SK-N-SH (cell line): Measurements from ENCODE around the gene NTM. TPM values are rescaled to one million over a fixed set of nuclear protein-coding genes. Genes with fewer than 3 reads are reported as not detected.

Experiments
- CTCF ChIA-PET: fragments of 300-600, 350-600 bp; formaldehyde crosslinking; extraction: SDS; loops from one replicate; lab custom pipeline; 2021; lab: Yijun Ruan, JAX
- POLR2A ChIA-PET: fragments of 350-600 bp; sonication (Branson Sonifier 250); formaldehyde crosslinking; extraction: SDS; loops from one replicate; lab custom pipeline; 2020; ENCODE audit warnings: antibody characterized with exemption, inconsistent platforms; lab: Yijun Ruan, JAX
- DNase-seq: peaks from one replicate; pipeline ENCODE4 v3.0.0; 2012
- H2AFZ ChIP-seq: fragments of 200-600 bp; sonication (generic); 2 replicates; pipeline ENCODE4 v1.8.1; 2016; ENCODE audit warnings: antibody characterized with exemption, mild to moderate bottlenecking, low read depth
- H3F3A ChIP-seq: fragments of 200-600 bp; sonication (generic); replicated peaks from 2 replicates; pipeline ENCODE3; 2016; ENCODE audit warnings: antibody characterized with exemption, mild to moderate bottlenecking; ENCODE audit not compliant: insufficient read depth
- H3K27ac ChIP-seq, 2 experiments: fragments of 200-500 bp in 1 of 2; fragments of 200-600 bp in 1 of 2; sonication (Bioruptor generic) in 1 of 2; sonication (generic), shearing (Covaris generic) in 1 of 2; 2 replicates each; pipeline versions ENCODE4 v1.5.1 to v1.6.1; 2014 to 2016; ENCODE audit warnings: low read depth in 2 of 2, inconsistent platforms in 1 of 2, low read length in 1 of 2, mild to moderate bottlenecking in 1 of 2, mixed read lengths in 1 of 2
- H3K27me3 ChIP-seq: fragments of 200-600 bp; sonication (generic), shearing (Covaris generic); 2 replicates; pipeline ENCODE4 v1.6.1; 2016; ENCODE audit warnings: mixed run types; ENCODE audit not compliant: insufficient read depth
- H3K36me3 ChIP-seq, 2 experiments: fragments of 200-500 bp in 1 of 2; fragments of 200-600 bp in 1 of 2; sonication (Bioruptor generic) in 1 of 2; sonication (generic) in 1 of 2; replicated peaks in 1 of 2; 2 replicates each; pipeline versions ENCODE3 to v1.5.1; 2014 to 2016; ENCODE audit warnings: low read length in 1 of 2, mild to moderate bottlenecking in 1 of 2; ENCODE audit not compliant: insufficient read depth in 2 of 2, control insufficient read depth in 1 of 2
- H3K4me1 ChIP-seq, 2 experiments: fragments of 200-500 bp in 1 of 2; fragments of 200-600 bp in 1 of 2; sonication (Bioruptor generic) in 1 of 2; sonication (generic), shearing (Covaris generic) in 1 of 2; 2 replicates each; pipeline versions ENCODE4 v1.5.1 to v1.6.1; 2014 to 2016; ENCODE audit warnings: low read depth in 1 of 2, low read length in 1 of 2, mixed run types in 1 of 2; ENCODE audit not compliant: insufficient read depth in 2 of 2, control insufficient read depth in 1 of 2
- H3K4me2 ChIP-seq: fragments of 200-600 bp; sonication (generic), shearing (Covaris generic); 2 replicates; pipeline ENCODE4 v1.6.1; 2017; ENCODE audit warnings: mixed run types
- H3K4me3 ChIP-seq, 2 experiments: fragments of 200-500 bp in 1 of 2; fragments of 200-600 bp in 1 of 2; sonication (Bioruptor generic) in 1 of 2; sonication (generic), shearing (Covaris generic) in 1 of 2; 2 replicates each; pipeline versions ENCODE4 v1.5.1 to v1.8.1; 2014 to 2016; ENCODE audit warnings: low read depth in 2 of 2, inconsistent platforms in 1 of 2, low read length in 1 of 2, mild to moderate bottlenecking in 1 of 2, mixed read lengths in 1 of 2, moderate library complexity in 1 of 2
- H3K79me2 ChIP-seq: fragments of 200-600 bp; sonication (generic); 2 replicates; pipeline ENCODE4 v1.8.1; 2017; ENCODE audit warnings: mild to moderate bottlenecking; ENCODE audit not compliant: insufficient read depth
- H3K9ac ChIP-seq: fragments of 200-600 bp; sonication (generic); 2 replicates; pipeline ENCODE4 v1.6.1; 2017; ENCODE audit warnings: mixed run types
- H3K9me2 ChIP-seq: fragments of 200-600 bp; sonication (generic); 2 replicates; pipeline ENCODE4 v1.6.1; 2017; ENCODE audit warnings: mixed run types
- H3K9me3 ChIP-seq: fragments of 200-600 bp; sonication (generic); 2 replicates; pipeline ENCODE4 v1.6.1; 2017; ENCODE audit warnings: mixed run types, mild to moderate bottlenecking, moderate library complexity
- H4K20me1 ChIP-seq: fragments of 200-600 bp; sonication (generic); 2 replicates; pipeline ENCODE4 v1.6.1; 2017; ENCODE audit warnings: mild to moderate bottlenecking, mixed run types; ENCODE audit not compliant: insufficient read depth
- FOSL2 ChIP-seq: IDR thresholded peaks from 2 replicates; pipeline ENCODE4 v1.4.0; 2012; ENCODE audit warnings: low read depth, mild to moderate bottlenecking, moderate library complexity, borderline replicate concordance
- FOXM1 ChIP-seq: IDR thresholded peaks from 2 replicates; pipeline ENCODE4 v1.4.0; 2012; ENCODE audit warnings: low read depth, mild to moderate bottlenecking
- GATA2 ChIP-seq: sonication (generic); formaldehyde crosslinking; IDR thresholded peaks from 2 replicates; pipeline ENCODE4 v1.5.0; 2020; ENCODE audit warnings: mild to moderate bottlenecking, missing genetic modification reagents
- MAX ChIP-seq: IDR thresholded peaks from 2 replicates; pipeline ENCODE4 v1.4.0; 2012; ENCODE audit warnings: low read depth
- NRF1 ChIP-seq: IDR thresholded peaks from 2 replicates; pipeline ENCODE4 v1.6.1; 2012; ENCODE audit warnings: low read depth, mild to moderate bottlenecking, low read length
- PBX3 ChIP-seq: IDR thresholded peaks from 2 replicates; pipeline ENCODE4; 2012
- RCOR1 ChIP-seq: fragments of 150-350 bp; IDR thresholded peaks from 2 replicates; pipeline ENCODE4 v1.6.1; 2017; ENCODE audit warnings: antibody characterized with exemption, low read length
- SIN3A ChIP-seq: IDR thresholded peaks from 2 replicates; pipeline ENCODE4 v1.6.1; 2012; ENCODE audit warnings: low read depth, mild to moderate bottlenecking, low read length, moderate library complexity, borderline replicate concordance
- SMC3 ChIP-seq: IDR thresholded peaks from 2 replicates; pipeline ENCODE4 v1.6.1; 2012; ENCODE audit warnings: low read depth, low read length, improper control_type of control experiment
- TAF1 ChIP-seq: IDR thresholded peaks from 2 replicates; pipeline ENCODE4 v1.6.1; 2012; ENCODE audit warnings: low read depth, mild to moderate bottlenecking, low read length, moderate library complexity, borderline replicate concordance
- TEAD4 ChIP-seq: IDR thresholded peaks from 2 replicates; pipeline ENCODE4 v1.4.0; 2012; ENCODE audit warnings: mild to moderate bottlenecking, borderline replicate concordance; ENCODE audit not compliant: insufficient read depth
- YY1 ChIP-seq: IDR thresholded peaks from 2 replicates; pipeline ENCODE4 v1.4.0; 2012; ENCODE audit warnings: low read depth, mild to moderate bottlenecking
- ZBTB33 ChIP-seq: IDR thresholded peaks from 2 replicates; pipeline ENCODE4 v1.4.0; 2012; ENCODE audit warnings: low read depth, borderline replicate concordance
- WGBS: methylation state at CpG from one replicate; pipeline ENCODE4 v1.1.6; 2017; ENCODE audit warnings: low lambda C conversion rate; 5-methylcytosine and 5-hydroxymethylcytosine counted together
- polyA plus RNA-seq, 3 experiments: library from polyadenylated mRNA; depleted of rRNA; stranded (reverse); fragments of >200 nt; gene quantifications; 2 replicates each; pipeline ENCODE4 v1.2.3, GENCODE V29; 2012
- TF ChIP-seq, protein P1 (sequence below): fragments of 200-600 bp; sonication (generic); IDR thresholded peaks from 2 replicates; pipeline ENCODE4 v1.6.1; 2017; ENCODE audit warnings: antibody characterized with exemption, mild to moderate bottlenecking, moderate library complexity

The NTM gene
- polyA plus RNA-seq, 1 of the 3 experiments (the other 2 are of a cell fraction): 20.0 TPM

GRCh38 chr11:131978351-131978750 lies 607.9 kb downstream of the NTM start:
- DNase-seq: no peak
- CTCF ChIA-PET: no interaction called here
- H3K36me3 ChIP-seq: no peaks in the 10 kb centered on the region
- peaks cover 5 to 36% of the 10 kb centered on the region in 2 experiments; a peak in 3 of 4 replicates for H3K4me1 ChIP-seq
- POLR2A ChIA-PET: no interaction called here
- no peaks in the 10 kb centered on the region for H4K20me1 ChIP-seq
- no peaks in the 10 kb centered on the region for H3K27me3 ChIP-seq
- no peak overlapping the region for H3K4me3 ChIP-seq
- 78% methylated on average over 5 of the region's 5 CpGs for WGBS
- no peaks in the 10 kb centered on the region for H3K9me2 ChIP-seq
- no peak for TF ChIP-seq TAF1
- no peak for TF ChIP-seq ZBTB33
- TF ChIP-seq NRF1: no peak
- TF ChIP-seq, protein P1, sequence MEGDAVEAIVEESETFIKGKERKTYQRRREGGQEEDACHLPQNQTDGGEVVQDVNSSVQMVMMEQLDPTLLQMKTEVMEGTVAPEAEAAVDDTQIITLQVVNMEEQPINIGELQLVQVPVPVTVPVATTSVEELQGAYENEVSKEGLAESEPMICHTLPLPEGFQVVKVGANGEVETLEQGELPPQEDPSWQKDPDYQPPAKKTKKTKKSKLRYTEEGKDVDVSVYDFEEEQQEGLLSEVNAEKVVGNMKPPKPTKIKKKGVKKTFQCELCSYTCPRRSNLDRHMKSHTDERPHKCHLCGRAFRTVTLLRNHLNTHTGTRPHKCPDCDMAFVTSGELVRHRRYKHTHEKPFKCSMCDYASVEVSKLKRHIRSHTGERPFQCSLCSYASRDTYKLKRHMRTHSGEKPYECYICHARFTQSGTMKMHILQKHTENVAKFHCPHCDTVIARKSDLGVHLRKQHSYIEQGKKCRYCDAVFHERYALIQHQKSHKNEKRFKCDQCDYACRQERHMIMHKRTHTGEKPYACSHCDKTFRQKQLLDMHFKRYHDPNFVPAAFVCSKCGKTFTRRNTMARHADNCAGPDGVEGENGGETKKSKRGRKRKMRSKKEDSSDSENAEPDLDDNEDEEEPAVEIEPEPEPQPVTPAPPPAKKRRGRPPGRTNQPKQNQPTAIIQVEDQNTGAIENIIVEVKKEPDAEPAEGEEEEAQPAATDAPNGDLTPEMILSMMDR: no peak
- no peak for TF ChIP-seq FOXM1
- no peak for TF ChIP-seq TEAD4
- no peak for TF ChIP-seq SMC3
- TF ChIP-seq SIN3A: no peak
- no peak for TF ChIP-seq PBX3
- no peak for TF ChIP-seq YY1
- TF ChIP-seq MAX: no peak
- no peak for TF ChIP-seq FOSL2
- no peak for TF ChIP-seq GATA2 (CRISPR knock-in tag)
- TF ChIP-seq RCOR1: no peak
- no peak overlapping the region for H2AFZ ChIP-seq
- H3K9me3 ChIP-seq: no peaks in the 10 kb centered on the region
- H3K27ac ChIP-seq: peak overlapping the region; percentile 39 to 47; a peak in 2 of 4 replicates
- no peaks in the 10 kb centered on the region for H3F3A ChIP-seq
- H3K9ac ChIP-seq: no peak overlapping the region
- H3K4me2 ChIP-seq: no peak overlapping the region; the same call in 1 of the 2 replicates
- H3K79me2 ChIP-seq: no peaks in the 10 kb centered on the region
